HG03097 (cell line): Measurements from ENCODE around the gene SCARF1.
A peak's percentile ranks its signal among the peaks of the same experiment; 100 is the strongest.

Experiments
- ATAC-seq: cut with Tn5 transposase; IDR thresholded peaks from one replicate; pipeline ENCODE4 v1.9.1; 2021; ENCODE audit not compliant: unreplicated experiment, low FRiP score

Gene SCARF1

DNA sequence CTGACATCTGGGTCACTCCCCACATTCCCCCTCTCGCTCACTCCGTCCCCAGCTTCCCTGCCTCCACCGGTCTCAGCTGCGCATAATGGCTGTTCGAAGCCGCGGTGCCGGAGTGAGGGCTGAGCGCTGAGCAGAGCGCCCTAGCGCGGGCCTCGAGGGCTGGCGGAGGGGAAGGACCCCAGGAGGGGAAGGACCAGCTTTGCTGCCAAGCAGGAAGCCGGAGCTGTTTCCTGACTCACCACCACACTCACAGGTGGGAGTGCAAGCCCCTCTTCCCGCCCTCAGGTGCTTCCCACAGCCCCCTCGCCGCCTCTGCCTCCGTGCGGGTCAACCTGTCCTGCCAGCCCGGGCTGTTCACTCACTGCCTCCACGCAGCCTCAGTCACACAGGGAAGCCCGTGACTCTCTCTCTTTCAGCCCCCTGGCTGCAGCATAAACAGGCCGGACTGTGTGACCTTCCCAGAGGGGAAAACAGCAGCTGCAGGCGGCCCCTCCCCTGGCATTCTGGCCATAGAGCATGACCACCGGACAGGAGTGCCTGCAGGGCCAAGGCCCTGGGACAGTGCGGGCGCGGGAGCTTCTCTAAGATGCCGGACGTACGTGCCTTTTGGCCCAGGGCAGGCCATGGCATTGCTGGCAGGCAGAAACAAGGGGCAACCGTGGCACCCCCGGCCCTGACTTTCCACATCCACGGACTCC is 40.6 kb downstream of the SCARF1 start:
- no peak for ATAC-seq

DNA sequence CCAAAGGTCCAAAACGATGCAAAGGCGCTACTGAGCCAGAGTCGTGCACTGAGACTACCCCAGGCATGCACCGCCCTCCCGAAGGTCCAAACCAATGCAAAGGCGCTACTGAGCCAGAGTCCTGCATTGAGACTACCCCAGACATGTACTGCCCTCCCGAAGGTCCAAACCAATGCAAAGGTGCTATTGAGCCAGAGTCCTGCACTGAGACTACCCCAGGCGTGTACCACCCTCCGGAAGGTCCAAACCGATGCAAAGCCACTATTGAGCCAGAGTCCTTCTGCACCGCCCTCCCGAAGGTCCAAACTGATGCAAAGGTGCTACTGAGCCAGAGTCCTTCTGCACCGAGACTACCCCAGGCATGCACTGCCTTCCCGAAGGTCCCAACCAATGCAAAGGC is 44.0 kb downstream of the SCARF1 start:
- no peak for ATAC-seq

DNA sequence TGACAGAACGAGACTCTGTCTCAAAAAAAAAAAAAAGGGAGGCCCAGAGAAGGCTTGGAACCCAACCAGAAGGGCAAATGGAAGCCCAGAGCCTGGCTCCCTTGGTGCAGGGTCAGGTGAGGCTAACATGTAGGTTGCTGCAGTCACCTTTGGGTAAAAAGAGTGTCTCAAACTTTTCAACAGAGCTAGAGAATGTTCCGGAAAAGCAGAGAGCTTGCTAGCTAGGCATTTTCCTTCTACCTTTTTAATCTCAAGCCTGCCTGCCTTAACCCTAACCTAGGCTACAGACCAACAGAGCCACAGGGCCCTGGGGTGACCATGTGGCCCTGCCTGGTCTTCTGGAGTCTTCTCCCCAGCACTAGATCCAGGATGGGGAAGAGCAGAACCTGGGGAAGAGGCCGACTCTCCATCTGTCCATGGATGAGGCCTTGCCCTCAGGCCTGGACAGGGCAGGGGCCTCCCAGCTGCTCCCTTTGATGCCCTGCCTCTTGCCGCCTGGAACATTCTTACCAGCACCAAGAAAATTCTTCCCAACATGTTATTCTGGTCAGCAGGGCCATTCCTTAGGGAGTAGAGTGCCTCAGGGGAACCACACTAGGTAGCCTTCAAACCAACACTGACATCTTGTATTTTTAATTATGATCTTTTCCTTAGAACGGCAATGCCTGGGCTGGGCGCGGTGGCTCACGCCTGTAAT is 47.0 kb downstream of the SCARF1 start:
- ATAC-seq, result no peak

GRCh38 chr17:1597861-1598342 is 47.6 kb downstream of the SCARF1 start:
- no peak for ATAC-seq

DNA sequence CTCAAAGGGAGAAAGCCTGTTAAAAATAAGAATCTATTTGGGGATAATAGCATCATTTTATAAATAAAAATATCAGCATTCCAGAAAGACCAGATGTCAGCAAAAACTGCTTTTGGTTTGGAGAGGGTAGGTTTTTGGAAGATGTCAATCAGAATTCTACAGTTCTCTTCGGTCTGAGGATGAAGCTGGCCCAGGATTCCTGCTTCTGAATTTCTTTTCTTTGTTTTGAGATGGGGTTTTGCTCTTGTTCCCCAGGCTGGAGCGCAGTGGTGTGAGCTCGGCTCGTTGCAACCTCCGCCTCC is 52.0 kb downstream of the SCARF1 start:
- ATAC-seq, result no peak

DNA sequence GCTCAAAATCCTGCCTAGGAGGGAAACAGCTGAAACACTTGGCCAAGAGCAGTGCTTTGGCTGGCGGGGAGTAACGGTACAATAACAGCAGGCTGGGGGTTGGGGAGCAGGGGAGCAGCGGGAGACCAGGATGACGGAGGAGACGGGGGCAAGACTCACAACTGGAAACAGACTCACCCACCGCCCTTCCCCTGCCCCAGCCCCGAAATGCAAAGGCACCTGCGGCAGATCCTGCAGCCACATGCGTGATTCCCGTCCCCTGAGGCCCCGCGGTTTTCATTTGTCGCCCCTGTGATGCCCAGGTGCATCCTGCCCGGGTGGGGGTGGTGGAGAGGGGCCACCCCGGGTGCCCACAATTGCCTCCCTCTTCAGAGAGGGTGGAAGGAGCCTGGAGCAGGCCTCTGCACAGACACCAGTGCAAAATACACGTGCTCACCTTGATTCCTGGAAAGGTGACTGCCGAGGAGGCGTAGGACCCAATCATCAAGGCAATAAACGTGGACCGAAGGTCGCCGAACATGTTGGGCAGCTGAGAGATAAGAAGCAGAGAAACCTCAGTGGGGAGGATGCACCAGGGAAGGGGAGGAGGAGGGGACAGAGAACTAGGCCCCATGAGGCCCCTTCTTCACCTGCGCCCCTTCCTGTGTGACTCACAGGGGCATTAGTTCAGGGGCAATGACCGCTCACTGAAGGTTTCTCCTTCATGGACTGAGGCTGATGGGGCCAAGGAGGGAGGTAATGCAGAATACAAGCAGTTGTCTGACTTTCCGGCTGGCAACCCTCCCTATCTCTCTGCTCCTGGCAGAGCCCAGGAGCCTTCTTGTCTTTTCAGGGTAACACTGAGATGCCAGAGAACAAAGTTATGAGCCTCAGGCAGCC is 52.5 kb downstream of the SCARF1 start:
- ATAC-seq, result peak; percentile 70

DNA sequence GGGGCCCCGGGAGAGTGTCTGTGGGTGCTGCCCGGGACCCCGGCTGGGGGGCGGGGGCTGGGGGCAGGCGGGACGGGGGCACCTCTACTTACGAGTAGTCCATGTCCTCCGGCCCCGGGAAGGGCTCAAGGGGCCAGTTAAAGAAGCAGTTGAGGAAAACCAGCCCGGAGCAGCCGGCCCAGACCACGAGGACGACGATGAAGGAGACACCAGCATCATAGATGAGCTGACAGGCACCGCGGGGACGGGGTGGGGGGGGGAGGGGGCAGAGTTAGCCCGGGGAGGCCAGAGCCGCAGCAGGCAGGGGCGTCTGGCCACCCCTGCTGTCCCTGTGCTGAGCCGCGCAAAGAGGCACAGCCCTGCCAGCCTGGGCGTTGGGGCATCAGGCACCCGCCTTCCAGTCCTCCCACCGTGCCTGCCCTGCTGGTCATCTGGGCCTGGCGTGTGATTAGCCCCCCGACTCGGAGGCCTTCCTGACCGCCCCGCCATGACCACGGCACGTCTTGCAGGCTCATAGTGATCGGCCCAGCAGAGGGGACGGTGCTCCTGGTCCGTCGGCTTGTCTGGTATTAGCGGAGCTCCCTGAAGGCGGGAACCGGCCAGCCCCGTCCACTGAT is 54.0 kb downstream of the SCARF1 start:
- no peak for ATAC-seq

- no peak for ATAC-seq
Observed at GRCh38 chr17:1590747-1591473, 54.6 kb downstream of the SCARF1 start.

GRCh38 chr17:1590029-1590746 is 55.3 kb downstream of the SCARF1 start:
- no peak for ATAC-seq

DNA sequence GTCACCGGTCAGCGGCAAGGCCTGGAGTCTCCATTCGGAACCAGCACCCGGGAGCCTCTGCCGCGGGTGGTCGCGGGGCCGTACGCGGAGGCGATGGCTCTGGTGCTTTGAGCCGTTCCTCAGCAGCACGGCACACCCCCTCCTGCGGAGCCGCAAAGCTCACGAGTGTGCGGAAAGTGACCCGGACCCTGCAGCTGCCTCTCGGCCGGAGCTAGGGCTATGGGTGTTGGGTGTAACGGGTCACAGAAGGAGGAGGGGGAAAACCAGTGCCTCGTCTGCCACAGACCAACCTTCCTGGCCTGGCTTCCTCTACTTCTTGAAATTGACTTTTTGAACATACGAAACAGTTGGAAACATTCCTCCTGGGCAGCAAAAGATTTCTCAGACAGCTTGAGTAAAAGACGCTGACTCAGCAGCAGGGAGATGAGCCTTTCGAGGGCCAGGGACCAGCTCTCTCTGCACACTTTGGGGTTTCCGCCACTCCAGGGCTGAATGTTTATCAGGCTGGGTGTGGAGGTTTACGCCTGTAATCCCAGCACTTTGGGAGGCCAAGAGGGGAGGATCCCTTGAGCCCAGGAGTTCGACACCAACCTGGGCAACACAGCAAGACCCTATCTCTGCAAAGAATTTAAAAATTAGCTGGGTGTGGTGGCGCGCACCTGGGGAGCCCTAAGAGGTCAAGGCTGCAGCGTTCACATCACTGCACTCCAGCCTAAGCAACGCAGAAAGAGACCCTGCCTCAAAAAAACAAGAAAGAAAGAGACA is 56.5 kb downstream of the SCARF1 start:
- ATAC-seq, result no peak

GRCh38 chr17:1584167-1584566 is 61.4 kb downstream of the SCARF1 start:
- ATAC-seq, result no peak
